ENCODE data around the gene PDE8B.

DNA sequence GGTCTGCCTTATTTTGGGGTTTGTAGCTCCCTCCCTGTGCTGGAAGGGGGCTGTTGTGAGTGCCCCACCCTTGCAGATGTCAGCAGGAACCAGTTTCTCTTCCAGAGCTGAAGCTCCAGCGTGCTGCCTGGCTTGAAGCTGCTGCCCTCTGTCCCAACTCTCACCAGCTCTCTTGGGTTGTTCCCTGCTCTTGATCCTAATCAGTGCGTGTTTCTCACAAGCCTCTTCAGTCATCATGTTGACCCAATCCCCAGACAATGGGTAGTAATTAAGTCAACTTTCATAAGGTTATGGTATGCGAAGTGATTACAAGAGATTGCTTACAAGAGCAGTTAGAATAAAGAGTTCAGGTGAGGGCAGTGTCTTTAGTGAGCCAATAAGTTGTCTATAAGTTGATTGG is 57.0 kb downstream of the PDE8B start:
- TF ChIP-seq TAF1 (IDR thresholded peaks at IDR 0.05; ENCODE audit: low read depth, low read length), result no peak
- no peak for TF ChIP-seq POLR2A (IDR thresholded peaks at IDR 0.05; ENCODE audit: low read depth, low read length)
- TF ChIP-seq POLR2AphosphoS5 (IDR thresholded peaks at IDR 0.05; ENCODE audit: low read depth, low read length), result no peak
- TF ChIP-seq SPI1 (IDR thresholded peaks at IDR 0.05; ENCODE audit: low read depth, low read length), result no peak
- TF ChIP-seq POU2F2 (IDR thresholded peaks at IDR 0.05; ENCODE audit: low read depth, low read length), result no peak
- TF ChIP-seq PAX5 (IDR thresholded peaks at IDR 0.05; ENCODE audit: insufficient read depth, low read length, severe bottlenecking), result no peak

Data from GM12891 (cell line).